COR-L47 (cell line): ENCODE results near the gene TTC7B.

Experiments
- DNase-seq: peaks from one replicate; lab custom pipeline; 2025; lab: John Stamatoyannopoulos, UW

The TTC7B gene

GRCh38 chr14:90805662-90806540 is 10.3 kb downstream of the TTC7B start:
- no peak for DNase-seq

- no peak for DNase-seq
Observed at GRCh38 chr14:90805084-90805391, 11.2 kb downstream of the TTC7B start.

GRCh38 chr14:90804292-90805083 is 11.7 kb downstream of the TTC7B start:
- DNase-seq, result no peak

GRCh38 chr14:90803249-90803648 is 13.0 kb downstream of the TTC7B start:
- no peak for DNase-seq

- no peak for DNase-seq
Observed at GRCh38 chr14:90799420-90799819, 16.8 kb downstream of the TTC7B start.

- DNase-seq, result no peak
Observed at GRCh38 chr14:90797919-90798318, 18.3 kb downstream of the TTC7B start.

GRCh38 chr14:90797451-90797850 is 18.8 kb downstream of the TTC7B start:
- no peak for DNase-seq

- no peak for DNase-seq
Observed at GRCh38 chr14:90796329-90796728, 19.9 kb downstream of the TTC7B start.

- DNase-seq, result no peak
Observed at GRCh38 chr14:90795744-90796143, 20.5 kb downstream of the TTC7B start.

- no peak for DNase-seq
Observed at GRCh38 chr14:90791486-90791885, 24.7 kb downstream of the TTC7B start.

GRCh38 chr14:90788031-90788430 is 28.2 kb downstream of the TTC7B start:
- no peak for DNase-seq

GRCh38 chr14:90785876-90786450 is 30.3 kb downstream of the TTC7B start:
- no peak for DNase-seq

GRCh38 chr14:90785471-90785870 is 30.8 kb downstream of the TTC7B start:
- DNase-seq, result no peak

GRCh38 chr14:90784621-90785270 is 31.5 kb downstream of the TTC7B start:
- DNase-seq, result no peak

GRCh38 chr14:90783344-90783743 is 32.9 kb downstream of the TTC7B start:
- DNase-seq, result no peak

- no peak for DNase-seq
Observed at GRCh38 chr14:90782892-90783291, 33.3 kb downstream of the TTC7B start.

GRCh38 chr14:90781876-90782275 is 34.4 kb downstream of the TTC7B start:
- no peak for DNase-seq

- no peak for DNase-seq
Observed at GRCh38 chr14:90781344-90781761, 34.9 kb downstream of the TTC7B start.

- no peak for DNase-seq
Observed at GRCh38 chr14:90780519-90780918, 35.7 kb downstream of the TTC7B start.

- no peak for DNase-seq
Observed at GRCh38 chr14:90778571-90779255, 37.5 kb downstream of the TTC7B start.

- DNase-seq, result no peak
Observed at GRCh38 chr14:90777830-90778485, 38.3 kb downstream of the TTC7B start.
